Activated T-cell treated with anti-CD3 and anti-CD28 coated beads, Interleukin-2, amount 50 U/mL, for 72 hours (primary cell): ENCODE data around the gene ZNF524. TPM values are rescaled to one million over a fixed set of nuclear protein-coding genes. Genes with fewer than 3 reads are reported as not detected.

ENCODE experiments used
- ATAC-seq, 2 donors: fragments of 150-1000 bp; cut with Tn5 transposase; replicated peaks in 1 of 2; 2 replicates each; pipeline ENCODE4 v1.10.0; 2021; ENCODE audit warnings: moderate library complexity in 2 of 2, mild to moderate bottlenecking in 1 of 2
- DNase-seq, 2 donors: peaks; one replicate each; pipeline ENCODE4 v3.0.0; 2021 to 2022; ENCODE audit warnings: mixed read lengths in 1 of 2
- H3K27ac Mint-ChIP-seq: one replicate; pipeline ENCODE4 v1.8.0; 2022; ENCODE audit warnings: mild to moderate bottlenecking, moderate library complexity, mixed read lengths
- H3K27me3 Mint-ChIP-seq: one replicate; pipeline ENCODE4 v1.8.0; 2022; ENCODE audit warnings: low read depth, mixed read lengths
- H3K36me3 Mint-ChIP-seq, 2 donors: one replicate each; pipeline ENCODE4 v1.8.0; 2022; ENCODE audit warnings: mixed read lengths in 2 of 2, mild to moderate bottlenecking in 1 of 2; ENCODE audit not compliant: insufficient read depth in 2 of 2
- H3K4me1 Mint-ChIP-seq: one replicate; pipeline ENCODE4 v1.8.0; 2022; ENCODE audit warnings: low read depth, mixed read lengths
- H3K4me3 Mint-ChIP-seq, 2 donors: one replicate each; pipeline ENCODE4 v1.8.0; 2022; ENCODE audit warnings: mild to moderate bottlenecking in 2 of 2, mixed read lengths in 2 of 2, moderate library complexity in 2 of 2
- H3K9me3 Mint-ChIP-seq, 2 donors: one replicate each; pipeline ENCODE4 v1.8.0; 2022; ENCODE audit warnings: mixed read lengths in 2 of 2
- total RNA-seq, 2 donors: library from RNA; stranded (reverse); gene quantifications; one replicate each; pipeline ENCODE4 v1.2.3, GENCODE V29; 2022

The ZNF524 gene
- total RNA-seq, 2 donors from 2014 or later: 26.2 to 32.3 TPM

DNA sequence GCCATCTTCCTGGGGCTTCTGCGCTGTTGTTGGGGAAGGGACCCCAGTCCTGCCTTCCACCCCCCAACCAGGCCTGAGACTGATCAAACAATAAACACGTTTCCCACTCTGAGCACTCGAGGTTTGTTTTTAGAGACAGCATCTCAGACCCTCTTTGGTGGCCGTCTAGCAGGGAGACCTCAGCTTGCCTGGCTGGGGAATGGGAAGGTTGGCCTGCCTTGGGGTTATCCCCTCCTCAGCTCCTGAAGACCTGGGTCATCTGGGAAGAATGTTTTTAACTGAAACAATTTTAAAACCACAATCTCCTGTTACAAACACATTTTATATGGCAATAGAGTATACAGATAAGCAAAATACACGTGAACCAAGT is 45.4 kb downstream of the ZNF524 start:
- Mint-ChIP-seq H3K4me1 (peaks cover 69% of the 10 kb centered on the region), H3K4me3 (peak overlapping the region; percentile 89 to 96), H3K27ac (peak overlapping the region; percentile 44), H3K27me3 (no peaks in the 10 kb centered on the region), H3K36me3 (peaks cover 5 to 20% of the 10 kb centered on the region in 2 donors), H3K9me3 (no peaks in the 10 kb centered on the region)
- DNase-seq (no peak), ATAC-seq (no peak)

DNA sequence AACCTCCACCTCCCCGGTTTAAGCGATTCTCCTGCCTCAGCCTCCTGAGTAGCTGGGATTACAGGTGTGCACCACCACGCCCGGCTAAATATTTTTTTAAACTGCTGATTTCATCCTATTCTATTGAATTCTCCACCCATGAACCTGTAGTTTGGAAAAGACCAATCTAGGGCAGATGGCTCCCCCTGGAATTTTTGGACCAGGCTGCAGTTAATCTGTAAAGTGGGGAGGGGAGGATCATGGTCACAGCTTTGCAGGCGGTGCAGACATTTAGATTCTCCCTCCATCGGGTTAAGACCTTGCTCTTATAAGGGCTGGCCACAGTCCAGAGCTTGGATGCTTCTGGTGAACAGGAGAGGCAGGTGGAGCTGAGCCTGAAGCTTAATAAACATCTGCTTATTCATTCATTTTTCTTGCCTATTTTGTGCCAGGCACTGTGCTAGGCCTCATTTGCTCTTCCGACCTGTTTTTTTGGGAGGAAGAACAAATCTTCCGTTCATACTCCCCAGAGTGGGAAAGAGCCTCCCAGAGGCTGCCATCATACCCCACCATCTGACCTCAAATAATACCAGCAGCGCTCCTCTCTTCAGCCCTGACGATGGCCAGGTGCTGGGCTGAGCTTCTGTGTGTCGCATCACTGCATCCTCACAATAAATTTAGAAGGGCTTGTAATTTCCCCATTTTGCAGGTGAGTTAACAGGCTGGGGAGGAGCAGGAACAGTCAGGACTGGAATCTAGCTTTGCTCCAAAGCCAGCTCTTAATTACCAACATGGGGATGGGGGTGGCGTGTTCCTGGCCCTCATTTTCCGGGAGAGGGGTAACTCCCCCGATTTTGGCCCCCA is 47.0 kb downstream of the ZNF524 start:
- H3K4me3 Mint-ChIP-seq: peak overlapping the region; percentile 90
- H3K36me3 Mint-ChIP-seq: peaks cover 3 to 16% of the 10 kb centered on the region in 2 donors
- no peak overlapping the region for H3K27ac Mint-ChIP-seq
- no peaks in the 10 kb centered on the region for H3K9me3 Mint-ChIP-seq
- no peaks in the 10 kb centered on the region for H3K27me3 Mint-ChIP-seq
- ATAC-seq (no peak), DNase-seq (no peak)
- peaks cover 73% of the 10 kb centered on the region for H3K4me1 Mint-ChIP-seq

DNA sequence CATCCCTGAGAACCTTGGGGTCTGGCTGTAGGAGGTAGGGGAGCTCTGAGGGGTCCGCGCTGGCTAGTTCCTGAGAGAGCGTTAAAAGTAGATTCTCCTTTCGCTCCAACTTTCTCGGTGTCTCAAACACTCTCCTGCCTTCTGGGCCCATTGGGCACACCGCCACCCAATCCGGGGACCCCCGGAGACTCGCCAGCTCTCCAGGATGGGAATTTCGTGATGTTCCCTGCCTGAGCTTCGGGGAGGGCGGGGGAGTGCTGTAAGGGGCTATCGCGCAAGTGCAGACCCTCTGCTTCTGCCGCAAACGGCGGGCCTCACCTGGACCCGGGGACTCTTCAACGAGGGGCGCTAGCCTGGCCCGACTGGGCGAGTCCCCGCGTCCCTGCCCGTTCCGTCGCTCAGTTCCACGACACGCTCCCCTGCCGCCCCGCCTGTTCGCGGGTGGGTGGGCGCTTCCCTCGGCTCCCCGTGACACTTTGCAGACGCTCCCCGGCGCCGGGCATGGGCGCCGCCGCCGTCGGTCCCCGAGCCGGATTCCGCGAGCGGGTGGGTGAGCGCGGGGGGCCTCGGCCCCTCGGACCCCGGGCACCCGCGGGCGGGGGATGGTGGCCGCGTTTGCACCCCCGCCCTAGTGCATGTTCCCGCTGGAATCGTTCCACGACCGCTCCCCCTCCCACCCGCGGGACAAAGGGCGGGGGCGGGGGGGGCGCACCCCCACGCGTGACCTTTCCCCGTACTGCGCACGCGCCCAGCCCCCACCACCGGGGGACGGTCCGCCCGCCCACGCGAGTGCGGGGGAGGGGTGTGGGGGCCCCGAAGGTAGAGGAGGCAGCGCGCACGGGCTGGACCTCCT is 47.9 kb downstream of the ZNF524 start, which contains the start of gene CCDC106:
TSS of gene CCDC106 (plus strand) at position 481 of the 853 bp plus-strand sequence. CDS start 835 bp downstream, outside the sequence.
- Mint-ChIP-seq H3K27ac (peak within 1 kb of the TSS; percentile 80), H3K36me3 (peaks cover 2 to 14% of the 10 kb centered on the region in 2 donors), H3K27me3 (no peaks in the 10 kb centered on the region), H3K4me3 (peak within 1 kb of the TSS; percentile 90 to 92), H3K4me1 (peaks cover 73% of the 10 kb centered on the region), H3K9me3 (no peaks in the 10 kb centered on the region)
- ATAC-seq (peak; percentile 23 to 35), DNase-seq (peak; percentile 62 to 63)

DNA sequence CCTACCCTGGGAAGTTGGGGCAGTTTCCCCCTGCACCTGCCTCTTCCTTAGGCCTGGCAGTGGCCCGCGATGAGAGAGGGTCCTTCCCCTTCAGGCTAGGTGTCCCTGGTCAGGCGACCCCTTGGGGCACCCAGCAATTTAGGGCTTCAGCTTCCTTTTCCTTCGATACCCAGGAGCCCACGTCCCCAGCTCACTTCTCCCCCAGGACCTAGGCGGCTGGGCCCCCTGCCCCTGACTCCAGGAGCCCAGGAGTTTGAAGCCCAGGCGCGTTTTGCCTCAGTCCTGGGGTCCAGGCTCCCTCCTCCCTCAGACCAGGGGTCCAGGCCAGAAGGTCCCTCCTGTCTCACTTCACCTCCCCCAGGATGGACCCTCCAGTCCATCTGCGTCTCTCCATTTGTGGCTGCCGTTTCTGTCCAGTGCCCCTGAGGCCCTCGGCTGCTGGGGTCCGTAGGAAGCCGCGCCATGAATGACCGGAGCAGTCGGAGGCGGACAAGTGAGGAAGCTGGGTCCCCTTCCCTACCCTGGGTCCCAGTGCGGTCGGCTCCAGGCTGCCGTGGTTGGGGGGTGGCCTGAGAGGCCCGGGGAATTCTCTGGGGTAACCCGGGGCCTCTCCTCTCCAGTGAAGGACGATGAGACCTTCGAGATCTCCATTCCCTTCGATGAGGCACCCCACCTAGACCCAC is 48.6 kb downstream of the ZNF524 start:
- H3K4me3 Mint-ChIP-seq: peak overlapping the region; percentile 78 to 92
- peaks cover 66% of the 10 kb centered on the region for H3K4me1 Mint-ChIP-seq
- no peaks in the 10 kb centered on the region for H3K27me3 Mint-ChIP-seq
- H3K27ac Mint-ChIP-seq: peak overlapping the region; percentile 80
- peaks cover 0 to 11% of the 10 kb centered on the region in 2 donors for H3K36me3 Mint-ChIP-seq
- DNase-seq (no peak), ATAC-seq (no peak)
- no peaks in the 10 kb centered on the region for H3K9me3 Mint-ChIP-seq

DNA sequence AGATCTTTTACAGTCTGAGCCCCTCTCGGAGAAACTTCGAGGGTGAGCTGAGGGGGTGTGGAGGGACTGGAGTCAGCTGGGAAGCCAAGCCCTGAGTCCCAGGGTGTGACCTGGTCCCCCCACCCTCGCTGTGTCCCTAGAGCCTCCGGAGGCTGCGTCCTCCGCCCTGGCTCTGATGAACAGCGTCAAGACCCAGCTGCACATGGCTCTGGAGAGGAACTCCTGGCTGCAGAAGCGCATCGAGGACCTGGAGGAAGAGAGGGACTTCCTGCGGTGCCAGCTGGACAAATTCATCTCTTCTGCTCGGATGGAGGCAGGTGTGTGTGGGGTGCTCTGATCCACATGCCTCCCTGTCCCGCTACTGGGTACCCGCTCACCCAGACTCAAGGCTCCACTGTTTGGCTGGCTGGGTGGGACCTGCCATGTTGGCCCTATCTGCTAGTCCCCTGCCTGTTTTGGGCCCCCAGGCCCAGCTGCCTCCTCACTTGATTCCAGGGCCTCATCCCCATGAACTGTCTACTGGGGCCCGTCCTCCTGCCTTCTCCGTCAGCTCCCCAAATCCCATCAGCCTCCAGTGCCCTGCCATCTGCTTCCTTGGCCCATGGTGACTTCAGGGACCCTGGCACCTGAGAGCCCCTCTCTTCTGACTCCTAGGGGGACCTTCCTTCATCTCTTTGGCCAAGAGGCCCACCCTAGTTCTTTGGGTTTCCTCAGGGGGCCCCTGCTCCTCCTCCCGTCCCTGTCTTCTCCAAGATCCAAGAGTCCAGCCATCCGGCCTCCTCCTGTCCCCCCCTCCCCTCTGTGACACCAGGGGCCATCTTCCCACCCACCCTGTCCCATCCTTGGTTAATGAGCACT is 49.4 kb downstream of the ZNF524 start:
- Mint-ChIP-seq H3K9me3 (no peaks in the 10 kb centered on the region), H3K4me1 (peaks cover 61% of the 10 kb centered on the region), H3K36me3 (peaks cover 0 to 11% of the 10 kb centered on the region in 2 donors), H3K4me3 (peak overlapping the region; percentile 78 to 92), H3K27ac (no peak overlapping the region), H3K27me3 (no peaks in the 10 kb centered on the region)
- DNase-seq (no peak), ATAC-seq (no peak)

DNA sequence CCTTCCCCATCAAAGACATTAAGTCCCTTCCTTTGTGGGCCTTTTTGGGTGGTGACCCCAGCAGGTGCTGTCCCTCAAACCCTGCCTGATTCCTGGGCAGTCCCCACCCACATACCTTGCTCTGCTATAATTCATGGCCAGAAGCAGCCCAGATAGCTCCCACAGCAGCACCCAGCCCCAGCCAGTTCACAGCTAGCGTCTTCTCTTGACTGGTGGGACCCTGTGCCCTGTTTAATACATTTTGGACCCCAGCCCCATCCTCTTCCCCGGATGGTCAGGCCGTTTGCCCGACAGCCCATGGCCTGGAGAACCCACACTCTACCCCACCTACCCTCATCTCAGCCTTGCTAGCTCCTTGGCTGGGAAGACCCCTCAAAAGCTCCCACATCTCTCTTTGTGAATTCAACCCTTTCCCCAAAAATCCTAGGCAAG is 50.1 kb downstream of the ZNF524 start:
- Mint-ChIP-seq H3K27ac (peak overlapping the region; percentile 78), H3K36me3 (peaks cover 0 to 11% of the 10 kb centered on the region in 2 donors), H3K4me3 (peak overlapping the region; percentile 25 to 92), H3K9me3 (no peaks in the 10 kb centered on the region), H3K27me3 (no peaks in the 10 kb centered on the region), H3K4me1 (peaks cover 55% of the 10 kb centered on the region)
- ATAC-seq (no peak), DNase-seq (no peak)

DNA sequence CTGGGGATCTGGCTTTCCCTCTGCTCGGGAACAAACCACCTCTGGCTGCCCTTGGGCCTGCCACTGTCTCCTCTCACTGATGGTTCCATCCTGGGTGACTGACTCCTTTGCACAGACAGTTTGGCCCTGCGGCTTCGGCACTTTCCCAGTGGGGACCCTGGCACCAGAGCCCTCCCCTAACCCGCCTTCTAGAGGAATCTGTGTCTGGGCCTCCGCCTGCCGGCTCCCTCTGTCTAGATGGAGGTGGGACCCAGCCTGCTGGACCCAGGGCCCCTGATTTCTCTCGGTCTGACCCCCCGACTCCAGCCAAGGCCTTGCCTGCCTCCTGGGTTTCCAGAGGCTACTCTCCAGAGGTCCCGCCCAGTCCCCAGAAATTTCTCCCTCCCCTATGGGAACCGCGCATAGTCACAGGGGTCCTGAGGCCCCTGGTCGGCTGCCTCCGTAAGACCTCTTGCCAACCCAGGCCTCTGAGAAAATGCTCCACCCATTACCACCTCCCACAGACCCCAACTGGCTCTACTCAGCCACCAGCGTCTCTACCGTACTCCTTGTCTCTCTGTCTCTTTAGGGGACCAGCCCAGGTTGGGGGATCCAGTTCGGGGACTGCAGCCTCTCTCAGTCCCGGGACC is 50.6 kb downstream of the ZNF524 start:
- H3K27ac Mint-ChIP-seq: no peak overlapping the region
- H3K4me1 Mint-ChIP-seq: peaks cover 51% of the 10 kb centered on the region
- ATAC-seq: no peak
- H3K27me3 Mint-ChIP-seq: no peaks in the 10 kb centered on the region
- peak overlapping the region in 1 of 2 donors; percentile 92 for H3K4me3 Mint-ChIP-seq
- DNase-seq: no peak
- H3K36me3 Mint-ChIP-seq: peaks cover 2 to 8% of the 10 kb centered on the region in 2 donors
- no peaks in the 10 kb centered on the region for H3K9me3 Mint-ChIP-seq

DNA sequence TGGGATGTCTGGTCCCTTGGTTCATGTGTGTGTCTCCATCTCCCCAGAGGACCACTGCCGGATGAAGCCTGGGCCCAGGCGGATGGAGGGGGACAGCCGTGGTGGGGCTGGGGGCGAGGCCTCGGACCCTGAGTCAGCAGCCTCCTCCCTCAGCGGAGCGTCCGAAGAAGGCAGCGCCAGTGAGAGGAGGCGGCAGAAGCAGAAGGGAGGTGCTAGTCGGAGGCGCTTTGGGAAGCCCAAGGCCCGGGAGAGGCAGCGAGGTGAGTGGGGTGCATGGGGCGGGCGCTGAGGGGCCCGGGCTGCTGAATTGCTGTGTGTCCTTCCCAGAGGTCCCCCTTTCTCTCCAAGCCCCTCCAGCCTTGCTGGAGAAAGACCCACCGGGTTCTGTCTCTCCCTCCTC is 51.1 kb downstream of the ZNF524 start:
- peaks cover 6 to 11% of the 10 kb centered on the region in 2 donors for H3K36me3 Mint-ChIP-seq
- H3K27me3 Mint-ChIP-seq: no peaks in the 10 kb centered on the region
- no peak for ATAC-seq
- H3K4me1 Mint-ChIP-seq: peaks cover 52% of the 10 kb centered on the region
- no peak overlapping the region for H3K27ac Mint-ChIP-seq
- H3K4me3 Mint-ChIP-seq: peak overlapping the region in 1 of 2 donors; percentile 92
- no peaks in the 10 kb centered on the region for H3K9me3 Mint-ChIP-seq
- no peak for DNase-seq

DNA sequence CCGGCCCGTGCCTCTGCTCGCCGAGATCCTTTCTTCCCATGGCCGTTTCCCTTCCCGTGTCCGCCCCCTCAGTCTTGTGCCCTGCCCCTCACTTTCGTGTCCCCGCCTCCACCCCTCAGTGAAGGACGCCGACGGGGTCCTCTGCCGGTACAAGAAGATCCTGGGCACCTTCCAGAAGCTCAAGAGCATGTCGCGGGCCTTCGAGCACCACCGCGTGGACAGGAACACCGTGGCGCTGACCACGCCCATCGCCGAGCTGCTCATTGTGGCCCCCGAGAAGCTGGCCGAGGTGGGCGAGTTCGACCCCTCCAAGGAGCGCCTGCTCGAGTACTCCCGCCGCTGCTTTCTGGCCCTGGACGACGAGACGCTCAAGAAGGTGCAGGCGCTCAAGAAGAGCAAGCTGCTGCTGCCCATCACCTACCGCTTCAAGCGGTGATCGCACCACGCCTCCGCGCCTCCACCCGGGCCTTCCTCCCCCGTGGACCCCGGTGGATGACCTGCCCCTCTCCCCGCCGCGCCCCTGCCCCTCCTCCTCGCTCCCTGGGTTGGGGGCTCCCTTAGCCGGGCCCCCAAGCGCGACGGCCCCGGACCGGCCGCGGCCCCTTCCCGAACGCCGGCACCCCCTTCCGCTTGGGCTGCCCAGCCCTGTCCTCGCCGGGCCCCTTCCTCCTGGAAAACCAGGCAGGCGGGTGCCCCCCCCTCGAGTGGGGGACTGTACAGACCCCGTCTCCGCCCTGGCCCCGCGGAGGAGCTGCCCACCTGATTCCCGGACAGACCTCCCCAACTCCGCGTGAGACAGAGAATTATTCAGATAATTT is 52.4 kb downstream of the ZNF524 start:
- H3K9me3 Mint-ChIP-seq: no peaks in the 10 kb centered on the region
- H3K27me3 Mint-ChIP-seq: no peaks in the 10 kb centered on the region
- peak overlapping the region in 1 of 2 donors; percentile 85 for H3K4me3 Mint-ChIP-seq
- ATAC-seq: no peak
- peaks cover 52% of the 10 kb centered on the region for H3K4me1 Mint-ChIP-seq
- H3K27ac Mint-ChIP-seq: no peak overlapping the region
- peaks cover 6 to 8% of the 10 kb centered on the region in 2 donors for H3K36me3 Mint-ChIP-seq
- no peak for DNase-seq
